OCI-LY3 (cell line): ENCODE measurements around the gene GTF2IRD1.

Source experiments
- EZH2phosphoT487 ChIP-seq: fragments of 200-600 bp; shearing (Covaris generic); IDR thresholded peaks from 2 replicates; pipeline ENCODE4 v1.6.1; 2018; ENCODE audit warnings: antibody characterized with exemption, mixed run types, low read depth
- TF ChIP-seq, protein P1 (sequence below): fragments of 200-600, 300-600 bp; sonication (generic); IDR thresholded peaks from 2 replicates; pipeline ENCODE4 v1.5.1; 2014; ENCODE audit warnings: antibody characterized with exemption, low read length, low read depth

GRCh38 chr7:74405191-74405898, 48.4 kb upstream of the GTF2IRD1 start:
- TF ChIP-seq, protein P1, sequence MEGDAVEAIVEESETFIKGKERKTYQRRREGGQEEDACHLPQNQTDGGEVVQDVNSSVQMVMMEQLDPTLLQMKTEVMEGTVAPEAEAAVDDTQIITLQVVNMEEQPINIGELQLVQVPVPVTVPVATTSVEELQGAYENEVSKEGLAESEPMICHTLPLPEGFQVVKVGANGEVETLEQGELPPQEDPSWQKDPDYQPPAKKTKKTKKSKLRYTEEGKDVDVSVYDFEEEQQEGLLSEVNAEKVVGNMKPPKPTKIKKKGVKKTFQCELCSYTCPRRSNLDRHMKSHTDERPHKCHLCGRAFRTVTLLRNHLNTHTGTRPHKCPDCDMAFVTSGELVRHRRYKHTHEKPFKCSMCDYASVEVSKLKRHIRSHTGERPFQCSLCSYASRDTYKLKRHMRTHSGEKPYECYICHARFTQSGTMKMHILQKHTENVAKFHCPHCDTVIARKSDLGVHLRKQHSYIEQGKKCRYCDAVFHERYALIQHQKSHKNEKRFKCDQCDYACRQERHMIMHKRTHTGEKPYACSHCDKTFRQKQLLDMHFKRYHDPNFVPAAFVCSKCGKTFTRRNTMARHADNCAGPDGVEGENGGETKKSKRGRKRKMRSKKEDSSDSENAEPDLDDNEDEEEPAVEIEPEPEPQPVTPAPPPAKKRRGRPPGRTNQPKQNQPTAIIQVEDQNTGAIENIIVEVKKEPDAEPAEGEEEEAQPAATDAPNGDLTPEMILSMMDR, result peak; percentile 45
- no peak for TF ChIP-seq EZH2phosphoT487
